ENCODE results near the gene SOX18. TPM values are rescaled to one million over a fixed set of nuclear protein-coding genes. Genes with fewer than 3 reads are reported as not detected.

Gene SOX18
- total RNA-seq, 4 donors from 2014 or later, result 4.4 to 13.3 (median 7.1) TPM

DNA sequence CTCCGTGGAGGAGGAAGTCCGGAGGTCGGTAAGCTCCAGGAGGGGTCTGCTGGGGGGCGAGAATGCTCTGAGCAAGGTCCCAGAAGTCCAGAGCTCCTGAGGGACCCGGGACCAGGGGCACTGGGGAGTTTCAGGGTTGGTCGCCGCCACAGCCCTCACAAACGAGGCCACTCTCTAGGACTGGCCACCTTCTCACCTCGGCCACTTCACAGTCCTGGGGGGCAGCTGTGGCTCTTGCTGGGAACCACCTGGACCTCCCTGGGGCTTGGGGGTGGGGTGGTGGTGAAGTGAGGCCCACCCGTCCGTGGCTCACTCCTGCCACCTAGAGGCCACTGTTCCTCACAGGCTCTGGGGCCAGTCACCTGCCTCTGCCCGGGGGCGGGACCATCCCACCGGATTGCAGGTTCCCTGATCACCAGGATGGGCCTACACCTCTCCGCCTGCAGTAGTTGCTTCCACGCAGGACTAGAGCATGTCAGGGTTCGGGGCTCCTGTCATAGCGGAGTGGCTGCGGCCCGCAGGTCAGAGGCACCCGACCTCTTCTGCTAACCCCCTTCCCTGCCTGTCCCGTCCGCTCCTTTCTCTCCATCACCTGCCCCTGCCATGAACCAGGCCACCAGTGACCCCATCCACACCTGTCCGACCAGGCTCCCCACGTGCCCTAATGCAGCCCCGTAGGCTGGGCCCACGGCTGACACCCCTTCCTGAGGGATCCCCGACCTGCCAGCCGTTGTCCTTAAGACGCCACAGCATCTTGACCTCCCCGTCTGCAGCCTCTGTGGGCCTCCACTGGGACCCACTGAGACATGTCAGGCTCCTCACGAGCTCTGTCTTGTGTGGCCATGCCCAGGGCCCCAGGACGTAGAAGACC is 8.4 kb upstream of the SOX18 start:
- Histone ChIP-seq H3K27ac (peak overlapping the region in 3 of 4 donors; percentile 60 to 78 (median 66)), H3K4me3 (peak overlapping the region in 1 of 2 donors; percentile 28), H3K27me3 (peaks cover 53% of the 10 kb centered on the region), H3K4me1 (peaks cover 0 to 22% (median 7%) of the 10 kb centered on the region in 3 donors), H3K9me3 (no peaks in the 10 kb centered on the region), H3K36me3 (no peaks in the 10 kb centered on the region)
- ATAC-seq, result peak; percentile 47
- TF ChIP-seq, protein P1, sequence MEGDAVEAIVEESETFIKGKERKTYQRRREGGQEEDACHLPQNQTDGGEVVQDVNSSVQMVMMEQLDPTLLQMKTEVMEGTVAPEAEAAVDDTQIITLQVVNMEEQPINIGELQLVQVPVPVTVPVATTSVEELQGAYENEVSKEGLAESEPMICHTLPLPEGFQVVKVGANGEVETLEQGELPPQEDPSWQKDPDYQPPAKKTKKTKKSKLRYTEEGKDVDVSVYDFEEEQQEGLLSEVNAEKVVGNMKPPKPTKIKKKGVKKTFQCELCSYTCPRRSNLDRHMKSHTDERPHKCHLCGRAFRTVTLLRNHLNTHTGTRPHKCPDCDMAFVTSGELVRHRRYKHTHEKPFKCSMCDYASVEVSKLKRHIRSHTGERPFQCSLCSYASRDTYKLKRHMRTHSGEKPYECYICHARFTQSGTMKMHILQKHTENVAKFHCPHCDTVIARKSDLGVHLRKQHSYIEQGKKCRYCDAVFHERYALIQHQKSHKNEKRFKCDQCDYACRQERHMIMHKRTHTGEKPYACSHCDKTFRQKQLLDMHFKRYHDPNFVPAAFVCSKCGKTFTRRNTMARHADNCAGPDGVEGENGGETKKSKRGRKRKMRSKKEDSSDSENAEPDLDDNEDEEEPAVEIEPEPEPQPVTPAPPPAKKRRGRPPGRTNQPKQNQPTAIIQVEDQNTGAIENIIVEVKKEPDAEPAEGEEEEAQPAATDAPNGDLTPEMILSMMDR (IDR thresholded peaks at IDR 0.05), result peak in 3 of 4 experiments; percentile 61 to 81 (median 71)
- no peak for TF ChIP-seq POLR2A (IDR thresholded peaks at IDR 0.05)
- 39 to 47% methylated on average over 9 to 15 of the region's 33 CpGs for WGBS, 2 donors (ENCODE audit: low coverage in 1 of 2)

DNA sequence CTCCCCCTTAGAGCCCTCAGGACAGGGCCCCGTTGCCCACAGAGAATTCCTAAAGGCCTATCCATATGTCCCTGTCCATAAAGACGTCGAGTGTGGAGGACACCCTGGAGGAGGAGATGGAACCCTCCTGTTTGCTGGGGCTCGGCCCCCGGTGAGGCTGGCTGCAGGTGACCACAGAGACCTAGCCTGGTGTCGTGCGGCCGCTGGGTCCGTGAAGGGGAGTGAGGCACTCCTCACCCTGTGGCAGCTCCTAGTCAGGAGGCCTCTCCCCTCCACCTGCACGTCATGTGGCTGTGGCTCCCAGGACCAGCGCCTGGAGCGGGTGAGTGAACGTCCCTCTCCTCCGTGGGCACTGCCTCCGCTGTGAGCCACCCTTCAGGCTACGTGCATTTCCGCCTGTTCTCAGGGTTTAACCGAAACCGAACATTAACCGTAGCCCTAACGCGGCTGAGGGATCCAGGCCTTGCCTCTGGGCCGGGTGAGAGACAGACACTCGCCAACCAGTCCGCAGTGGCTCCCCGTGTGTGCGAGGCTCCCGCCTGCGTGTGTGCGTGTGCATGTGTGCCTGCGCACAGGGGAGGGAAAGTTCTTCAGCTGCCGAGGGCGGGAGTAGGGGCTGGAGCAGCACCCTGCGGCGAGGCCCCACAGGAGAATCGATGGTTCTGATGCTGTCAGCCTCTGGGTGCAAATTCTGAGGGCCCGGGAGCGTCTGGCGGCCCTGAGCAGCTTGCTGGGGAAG is 7.6 kb upstream of the SOX18 start:
- TF ChIP-seq POLR2AphosphoS5 (IDR thresholded peaks at IDR 0.05) (no peak), POLR2A (IDR thresholded peaks at IDR 0.05) (no peak), EP300 (IDR thresholded peaks at IDR 0.05) (no peak)
- TF ChIP-seq, protein P1 (IDR thresholded peaks at IDR 0.05), result no peak
- Histone ChIP-seq H3K9me3 (no peaks in the 10 kb centered on the region), H3K27me3 (peaks cover 61% of the 10 kb centered on the region), H3K4me3 (peak overlapping the region in 1 of 2 donors; percentile 28), H3K4me1 (peaks cover 0 to 15% (median under 1%) of the 10 kb centered on the region in 3 donors), H3K36me3 (no peaks in the 10 kb centered on the region), H3K27ac (peak overlapping the region in 3 of 4 donors; percentile 60 to 78 (median 66))
- WGBS, 2 donors (ENCODE audit: low coverage in 1 of 2), result 70% methylated on average over 6 of the region's 39 CpGs; no CpG with 5 or more reads in 1 of the 2 donors
- no peak for ATAC-seq

DNA sequence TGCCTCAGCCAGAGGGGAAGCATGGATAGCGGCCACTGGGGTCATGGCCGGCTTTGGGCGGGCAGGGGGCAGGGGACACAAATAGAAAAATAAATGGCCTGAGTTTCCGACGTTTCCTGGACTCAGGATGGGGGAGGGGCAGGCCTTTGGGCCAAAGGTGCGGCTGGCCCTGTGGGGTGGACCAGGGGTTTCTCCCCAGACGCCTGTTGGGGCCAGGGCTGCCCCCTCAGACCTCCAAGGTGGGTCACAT is 7.1 kb upstream of the SOX18 start:
- Histone ChIP-seq H3K4me1 (peaks cover 0 to 14% (median 0%) of the 10 kb centered on the region in 3 donors), H3K27ac (peak overlapping the region in 3 of 4 donors; percentile 60 to 78 (median 66)), H3K4me3 (peak overlapping the region in 1 of 2 donors; percentile 8), H3K36me3 (no peaks in the 10 kb centered on the region), H3K9me3 (no peaks in the 10 kb centered on the region), H3K27me3 (peaks cover 66% of the 10 kb centered on the region)
- no peak for ATAC-seq
- 46% methylated on average over 4 of the region's 7 CpGs; no CpG with 5 or more reads in 1 of the 2 donors for WGBS, 2 donors (ENCODE audit: low coverage in 1 of 2)
- no peak for TF ChIP-seq POLR2AphosphoS5 (IDR thresholded peaks at IDR 0.05)
- TF ChIP-seq EP300 (IDR thresholded peaks at IDR 0.05), result no peak
- TF ChIP-seq, protein P1 (IDR thresholded peaks at IDR 0.05), result no peak
- no peak for TF ChIP-seq POLR2A (IDR thresholded peaks at IDR 0.05)

DNA sequence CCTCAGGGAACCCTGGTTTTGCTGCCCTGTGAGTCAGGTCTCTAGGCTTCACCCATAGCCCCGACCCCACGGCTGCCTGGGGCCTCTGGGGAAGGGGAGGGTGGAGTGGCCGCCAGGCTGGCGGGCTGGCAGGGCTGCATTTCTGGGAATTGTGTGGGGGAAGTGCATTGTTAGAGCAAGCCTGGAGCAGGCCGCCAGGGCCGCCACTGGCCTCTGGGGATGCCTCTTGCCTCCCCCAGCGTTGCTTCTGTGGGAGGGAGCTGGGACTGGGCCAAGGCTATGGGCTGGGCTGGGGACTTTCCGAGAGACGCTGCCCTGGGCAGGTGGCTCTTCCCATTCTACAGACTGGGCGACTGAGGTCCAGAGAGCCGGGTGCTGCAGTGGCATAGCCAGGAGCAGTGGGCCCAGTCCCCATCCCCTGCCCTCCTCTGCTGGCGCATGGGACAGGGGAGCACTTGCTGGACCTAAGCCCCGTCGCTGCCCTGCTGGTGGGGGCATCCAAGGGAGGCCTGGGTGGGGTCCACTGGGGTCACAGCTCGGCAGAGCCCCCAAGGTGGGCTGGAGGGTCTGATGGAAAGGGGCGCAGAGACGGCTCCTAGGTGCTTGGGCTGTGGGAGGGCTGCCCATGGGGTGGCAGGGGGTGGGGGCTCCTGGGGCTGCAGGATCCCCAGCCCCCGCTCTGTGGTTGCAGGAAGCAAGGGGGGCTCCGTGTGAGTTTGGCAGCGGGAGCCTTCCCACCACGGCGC is 6.6 kb upstream of the SOX18 start:
- no peaks in the 10 kb centered on the region for H3K36me3 ChIP-seq
- H3K27me3 ChIP-seq, result peaks cover 71% of the 10 kb centered on the region
- H3K4me3 ChIP-seq, result peak overlapping the region in 1 of 2 donors; percentile 8
- H3K9me3 ChIP-seq, result no peaks in the 10 kb centered on the region
- ATAC-seq, result peak; percentile 21
- H3K4me1 ChIP-seq, result peaks cover 0 to 14% (median 0%) of the 10 kb centered on the region in 3 donors
- peak overlapping the region in 3 of 4 donors; percentile 60 to 78 (median 75) for H3K27ac ChIP-seq
- 40% methylated on average over 1 of the region's 22 CpGs; no CpG with 5 or more reads in 1 of the 2 donors for WGBS, 2 donors (ENCODE audit: low coverage in 1 of 2)
- no peak for TF ChIP-seq EP300 (IDR thresholded peaks at IDR 0.05)
- peak; percentile 16 for TF ChIP-seq POLR2AphosphoS5 (IDR thresholded peaks at IDR 0.05)
- TF ChIP-seq POLR2A (IDR thresholded peaks at IDR 0.05), result no peak

DNA sequence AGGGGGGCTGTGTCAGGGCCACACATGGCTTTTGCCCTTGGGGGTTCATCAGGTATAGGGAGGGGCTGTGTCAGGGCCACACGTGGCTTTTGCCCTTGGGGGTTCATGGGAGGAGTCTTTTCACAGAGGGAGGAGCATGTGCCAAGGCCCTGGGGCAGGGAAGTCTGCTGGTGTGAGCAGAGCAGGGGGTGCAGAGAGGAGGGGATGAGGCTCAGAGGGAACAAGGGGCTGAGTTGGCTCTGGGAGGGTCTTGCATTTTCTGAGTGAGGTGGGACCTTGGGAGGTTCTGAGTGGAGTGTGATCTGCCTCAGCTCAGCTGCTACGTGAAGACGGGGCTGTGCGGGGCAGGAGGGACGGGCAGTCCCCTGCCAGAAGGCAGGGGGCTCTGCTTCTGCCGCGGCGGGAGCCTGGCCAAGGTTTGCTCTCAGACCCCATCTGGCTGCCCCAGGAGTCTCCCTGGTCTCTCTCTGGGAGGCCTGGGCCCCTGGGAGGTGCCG is 6.0 kb upstream of the SOX18 start:
- no peak for ATAC-seq
- Histone ChIP-seq H3K4me1 (peaks cover 0 to 14% (median 0%) of the 10 kb centered on the region in 3 donors), H3K4me3 (no peak overlapping the region), H3K36me3 (no peaks in the 10 kb centered on the region), H3K27me3 (peaks cover 78% of the 10 kb centered on the region), H3K27ac (peak overlapping the region in 3 of 4 donors; percentile 60 to 78 (median 75)), H3K9me3 (no peaks in the 10 kb centered on the region)
- TF ChIP-seq EP300 (IDR thresholded peaks at IDR 0.05) (no peak), POLR2AphosphoS5 (IDR thresholded peaks at IDR 0.05) (no peak), POLR2A (IDR thresholded peaks at IDR 0.05) (no peak)
- TF ChIP-seq, protein P1 (IDR thresholded peaks at IDR 0.05), result no peak
- WGBS, 2 donors (ENCODE audit: low coverage in 1 of 2), result 9 to 40% methylated on average over 1 of the region's 9 CpGs

Data from gastroesophageal sphincter (tissue), 4 donors.